Effector memory CD8-positive, alpha-beta T cell (primary cell): Measurements from ENCODE around the gene YWHAQ.

Experiments used
- ATAC-seq: fragments of 150-1000 bp; cut with Tn5 transposase; replicated peaks from 2 replicates; pipeline ENCODE4 v1.10.0; 2021; ENCODE audit warnings: mild to moderate bottlenecking, moderate library complexity
- DNase-seq, 3 experiments: peaks; one replicate each; pipeline ENCODE4 v3.0.0; 2021
- H3K27ac Mint-ChIP-seq, 2 donors: one replicate each; pipeline ENCODE4 v1.8.0; 2022; ENCODE audit warnings: mild to moderate bottlenecking in 2 of 2, mixed read lengths in 2 of 2, moderate library complexity in 2 of 2
- H3K27me3 Mint-ChIP-seq, 2 donors: one replicate each; pipeline ENCODE4 v1.8.0; 2022; ENCODE audit warnings: mixed read lengths in 2 of 2
- H3K36me3 Mint-ChIP-seq: one replicate; pipeline ENCODE4 v1.8.0; 2022; ENCODE audit warnings: mild to moderate bottlenecking, moderate library complexity, mixed read lengths; ENCODE audit not compliant: insufficient read depth
- H3K4me1 Mint-ChIP-seq, 2 donors: one replicate each; pipeline ENCODE4 v1.8.0; 2022; ENCODE audit warnings: low read depth in 2 of 2, mixed read lengths in 2 of 2
- H3K4me3 Mint-ChIP-seq, 2 donors: one replicate each; pipeline ENCODE4 v1.8.0; 2022; ENCODE audit warnings: mild to moderate bottlenecking in 2 of 2, mixed read lengths in 2 of 2, moderate library complexity in 2 of 2
- H3K9me3 Mint-ChIP-seq, 2 donors: one replicate each; pipeline ENCODE4 v1.8.0; 2022; ENCODE audit warnings: mixed read lengths in 2 of 2

The YWHAQ gene

DNA sequence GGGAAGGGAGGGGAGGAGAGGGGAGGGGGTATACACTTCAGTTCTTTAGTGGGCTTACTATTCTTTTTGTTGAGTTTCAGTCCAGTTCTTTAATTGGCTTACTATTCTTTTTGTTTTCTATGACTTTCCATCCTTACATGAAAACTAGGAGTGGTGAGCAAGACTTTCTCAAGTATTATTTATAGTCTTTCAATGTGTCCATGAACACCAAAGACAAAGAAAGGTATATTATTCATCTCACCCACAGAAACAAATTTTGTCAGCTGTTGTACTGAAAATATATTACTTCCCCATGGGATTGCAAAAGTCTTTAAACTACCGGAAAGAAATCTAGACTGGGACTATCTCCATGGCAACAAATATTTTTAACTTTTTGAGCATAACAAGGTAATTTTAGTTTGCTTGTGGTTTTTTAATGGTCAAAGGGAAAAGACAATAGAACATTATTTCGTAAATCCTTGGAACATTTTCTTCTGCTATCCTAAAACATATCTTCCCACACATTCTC, 92.7 kb downstream of the YWHAQ start:
- Mint-ChIP-seq H3K27me3 (no peaks in the 10 kb centered on the region), H3K4me3 (no peak overlapping the region), H3K27ac (no peak overlapping the region), H3K9me3 (no peaks in the 10 kb centered on the region), H3K36me3 (peaks cover 40% of the 10 kb centered on the region), H3K4me1 (peaks cover 9 to 14% of the 10 kb centered on the region in 2 donors)
- DNase-seq (no peak), ATAC-seq (no peak)

DNA sequence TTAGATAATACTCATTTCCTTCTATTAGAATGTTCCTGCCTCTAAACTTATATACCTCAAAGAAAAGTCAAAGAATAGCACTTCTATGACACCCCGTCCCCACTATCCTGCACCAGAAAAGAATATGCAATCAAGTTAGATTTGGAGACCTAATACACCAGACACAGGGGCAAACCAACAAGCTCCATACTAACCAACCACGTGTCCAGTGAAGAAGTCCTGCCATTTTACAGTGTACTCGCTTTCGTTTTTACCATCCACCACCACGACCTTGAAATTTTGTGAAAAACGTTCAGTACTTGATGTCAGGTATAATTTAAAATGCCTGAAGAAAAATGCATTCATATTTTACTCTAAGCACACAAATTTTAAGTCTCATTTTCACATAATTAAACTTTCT, 94.3 kb downstream of the YWHAQ start:
- ATAC-seq (no peak), DNase-seq (no peak)
- H3K27me3 Mint-ChIP-seq: no peaks in the 10 kb centered on the region
- H3K9me3 Mint-ChIP-seq: no peaks in the 10 kb centered on the region
- peak overlapping the region in 1 of 2 donors; percentile 44 for H3K27ac Mint-ChIP-seq
- no peak overlapping the region for H3K4me3 Mint-ChIP-seq
- peaks cover 9 to 11% of the 10 kb centered on the region in 2 donors for H3K4me1 Mint-ChIP-seq
- peaks cover 49% of the 10 kb centered on the region for H3K36me3 Mint-ChIP-seq

DNA sequence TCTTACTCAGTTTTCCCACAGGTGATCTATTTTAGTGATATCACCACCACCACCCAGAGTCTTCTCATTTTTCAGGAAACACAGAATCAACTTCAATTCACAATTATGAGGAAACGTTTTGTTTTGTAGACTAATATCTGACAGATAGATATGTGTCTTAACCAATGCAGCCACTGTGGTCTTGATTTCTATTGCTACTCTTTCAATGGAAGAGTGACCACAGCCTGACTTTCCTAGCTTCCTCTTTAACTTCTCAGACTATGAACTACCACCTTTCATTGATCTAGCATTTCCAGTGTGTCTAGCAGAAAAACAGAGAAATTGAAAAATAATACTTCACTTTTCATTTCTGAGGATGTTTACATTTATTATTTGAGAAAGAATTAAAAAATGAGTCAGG, 95.6 kb downstream of the YWHAQ start:
- Mint-ChIP-seq H3K4me1 (peaks cover 9 to 11% of the 10 kb centered on the region in 2 donors), H3K27me3 (no peaks in the 10 kb centered on the region), H3K36me3 (peaks cover 54% of the 10 kb centered on the region), H3K4me3 (no peak overlapping the region), H3K9me3 (no peaks in the 10 kb centered on the region), H3K27ac (peak overlapping the region in 1 of 2 donors; percentile 20)
- DNase-seq (no peak), ATAC-seq (no peak)
